GM12892 (cell line): ENCODE measurements around the gene TXNDC2.

Source experiments
- POLR2A ChIP-seq: IDR thresholded peaks from 2 replicates; pipeline ENCODE4 v1.6.1; 2011; ENCODE audit warnings: low read depth, low read length, control low read depth
- POLR2AphosphoS5 ChIP-seq: IDR thresholded peaks from 2 replicates; pipeline ENCODE4 v1.6.1; 2011; ENCODE audit warnings: low read depth, low read length, control low read depth
- TAF1 ChIP-seq: IDR thresholded peaks from 2 replicates; pipeline ENCODE4 v1.6.1; 2011; ENCODE audit warnings: low read depth, mild to moderate bottlenecking, control low read depth, low read length, borderline replicate concordance

GRCh38 chr18:9922592-9923311 lies 37.0 kb downstream of the TXNDC2 start:
- no peak for TF ChIP-seq POLR2A
- TF ChIP-seq POLR2AphosphoS5, result no peak
- no peak for TF ChIP-seq TAF1
